Kidney capillary endothelial cell (primary cell): Measurements from ENCODE around the gene CHD6.

Experiments used
- DNase-seq: peaks from one replicate; pipeline ENCODE4 v3.0.0-alpha.2; 2018; ENCODE audit warnings: low spot score

CHD6 gene

GRCh38 chr20:41622584-41622983 is 4.4 kb upstream of the CHD6 start:
- DNase-seq, result no peak

- DNase-seq, result no peak
Observed at GRCh38 chr20:41621971-41622370, 3.8 kb upstream of the CHD6 start.

- DNase-seq, result no peak
Observed at GRCh38 chr20:41621421-41621820, 3.2 kb upstream of the CHD6 start.

- DNase-seq, result no peak
Observed at GRCh38 chr20:41619360-41620100, 1.4 kb upstream of the CHD6 start.

GRCh38 chr20:41618807-41619311 is 682 bp upstream of the CHD6 start:
- DNase-seq, result no peak

GRCh38 chr20:41617059-41617901 is 897 bp downstream of the CHD6 start:
- DNase-seq, result peak; percentile 18

- DNase-seq, result no peak
Observed at GRCh38 chr20:41616228-41616627, 1.9 kb downstream of the CHD6 start.

- DNase-seq, result no peak
Observed at GRCh38 chr20:41615676-41616075, 2.5 kb downstream of the CHD6 start.

- no peak for DNase-seq
Observed at GRCh38 chr20:41615110-41615509, 3.1 kb downstream of the CHD6 start.

- DNase-seq, result no peak
Observed at GRCh38 chr20:41613321-41613720, 4.9 kb downstream of the CHD6 start.

- DNase-seq, result no peak
Observed at GRCh38 chr20:41609474-41609873, 8.7 kb downstream of the CHD6 start.

- DNase-seq, result no peak
Observed at GRCh38 chr20:41608606-41609005, 9.6 kb downstream of the CHD6 start.

- DNase-seq, result no peak
Observed at GRCh38 chr20:41607791-41608190, 10.4 kb downstream of the CHD6 start.

GRCh38 chr20:41604002-41604401 is 14.2 kb downstream of the CHD6 start:
- no peak for DNase-seq

- no peak for DNase-seq
Observed at GRCh38 chr20:41601742-41602141, 16.4 kb downstream of the CHD6 start.

- no peak for DNase-seq
Observed at GRCh38 chr20:41600926-41601631, 17.1 kb downstream of the CHD6 start.

GRCh38 chr20:41599699-41600104 is 18.5 kb downstream of the CHD6 start:
- no peak for DNase-seq

GRCh38 chr20:41598719-41599118 is 19.5 kb downstream of the CHD6 start:
- no peak for DNase-seq

GRCh38 chr20:41594514-41595322 is 23.5 kb downstream of the CHD6 start:
- DNase-seq, result no peak

- DNase-seq, result no peak
Observed at GRCh38 chr20:41592516-41593216, 25.5 kb downstream of the CHD6 start.

GRCh38 chr20:41587956-41588355 is 30.2 kb downstream of the CHD6 start:
- no peak for DNase-seq
